NB4 (cell line): ENCODE results near the gene YAF2.
"Not testable (repeated sequence)": the region's sequence is repeated elsewhere in the genome, so short reads cannot be mapped to it uniquely, and the experiment has no call there.

Experiments used
- CTCF ChIP-seq: IDR thresholded peaks from one replicate; pipeline ENCODE4 v1.5.1; 2012; ENCODE audit warnings: low read depth, low read length
- POLR2A ChIP-seq: IDR thresholded peaks from 2 replicates; pipeline ENCODE4 v1.6.1; 2011; ENCODE audit warnings: mild to moderate bottlenecking; ENCODE audit not compliant: insufficient read length; ENCODE audit errors: extremely low read depth

- TF ChIP-seq CTCF, POLR2A: not testable (repeated sequence)
Observed at GRCh38 chr12:42224501-42224900, 13.5 kb downstream of the YAF2 start.
